ENCODE data around the gene DUSP3.

Gene DUSP3

GRCh38 chr17:43732958-43733357 is 45.8 kb downstream of the DUSP3 start:
- peak; percentile 49 for DNase-seq (ENCODE audit: low read depth)
- in situ Hi-C loops (cut with HindIII; ENCODE audit: low sequenced_read_pairs) = no loop called here
- no peak overlapping the region for H3K4me3 ChIP-seq (ENCODE audit: low read depth, low read length)
- no peak for TF ChIP-seq CTCF (IDR thresholded peaks at IDR 0.05; ENCODE audit: low read depth, low read length, missing control alignments)

- DNase-seq (ENCODE audit: low read depth) = no peak
- no peak for TF ChIP-seq CTCF (IDR thresholded peaks at IDR 0.05; ENCODE audit: low read depth, low read length, missing control alignments)
- in situ Hi-C loops (cut with HindIII; ENCODE audit: low sequenced_read_pairs) = no loop called here
- no peak overlapping the region for H3K4me3 ChIP-seq (ENCODE audit: low read depth, low read length)
These were observed 50.7 kb downstream of the DUSP3 start for GRCh38 chr17:43728081-43728480.

- in situ Hi-C loops (cut with HindIII; ENCODE audit: low sequenced_read_pairs) = no loop called here
- no peak for TF ChIP-seq CTCF (IDR thresholded peaks at IDR 0.05; ENCODE audit: low read depth, low read length, missing control alignments)
- DNase-seq (ENCODE audit: low read depth) = no peak
- no peak overlapping the region for H3K4me3 ChIP-seq (ENCODE audit: low read depth, low read length)
These were observed 54.9 kb downstream of the DUSP3 start for GRCh38 chr17:43723697-43724359.

- in situ Hi-C loops (cut with HindIII; ENCODE audit: low sequenced_read_pairs) = no loop called here
- H3K4me3 ChIP-seq (ENCODE audit: low read depth, low read length) = no peak overlapping the region
- no peak for TF ChIP-seq CTCF (IDR thresholded peaks at IDR 0.05; ENCODE audit: low read depth, low read length, missing control alignments)
- DNase-seq (ENCODE audit: low read depth) = no peak
These were observed 55.7 kb downstream of the DUSP3 start for GRCh38 chr17:43722870-43723665.

GRCh38 chr17:43722269-43722619 is 56.5 kb downstream of the DUSP3 start:
- no peak for DNase-seq (ENCODE audit: low read depth)
- TF ChIP-seq CTCF (IDR thresholded peaks at IDR 0.05; ENCODE audit: low read depth, low read length, missing control alignments) = no peak
- in situ Hi-C loops (cut with HindIII; ENCODE audit: low sequenced_read_pairs) = no loop called here
- no peak overlapping the region for H3K4me3 ChIP-seq (ENCODE audit: low read depth, low read length)

- TF ChIP-seq CTCF (IDR thresholded peaks at IDR 0.05; ENCODE audit: low read depth, low read length, missing control alignments) = no peak
- in situ Hi-C loops (cut with HindIII; ENCODE audit: low sequenced_read_pairs) = no loop called here
- no peak overlapping the region for H3K4me3 ChIP-seq (ENCODE audit: low read depth, low read length)
- DNase-seq (ENCODE audit: low read depth) = no peak
These were observed 57.1 kb downstream of the DUSP3 start for GRCh38 chr17:43721537-43722268.

All from astrocyte of the cerebellum (primary cell).